Heart left ventricle (tissue), 16 donors: ENCODE measurements around the gene CELF4. TPM values are rescaled to one million over a fixed set of nuclear protein-coding genes. Genes with fewer than 3 reads are reported as not detected.

Experiments
- ATAC-seq, 4 donors: fragments of 200-7000 bp; cut with Tn5 transposase; one replicate each; pipeline ENCODE4 v1.9.1; 2020 to 2022; ENCODE audit warnings: moderate library complexity in 4 of 4, mild to moderate bottlenecking in 3 of 4, moderate number of reproducible peaks in 1 of 4
- DNase-seq, 5 donors: peaks; one replicate each; pipeline ENCODE4 v3.0.0-alpha.2; 2020
- H3K27ac ChIP-seq, 12 donors: fragments of 200-600 bp; sonication (generic) in 4 of 12; one replicate each; pipeline versions ENCODE4 v1.5.0 to v1.8.0; 2016 to 2022; ENCODE audit warnings: mild to moderate bottlenecking in 2 of 12
- H3K27me3 ChIP-seq, 9 donors: fragments of 200-600 bp; sonication (generic) in 2 of 9; one replicate each; pipeline versions ENCODE4 v1.5.1 to v1.8.0; 2016 to 2022; ENCODE audit warnings: mild to moderate bottlenecking in 3 of 9
- H3K36me3 ChIP-seq, 9 donors: fragments of 200-600 bp; sonication (generic) in 2 of 9; one replicate each; pipeline versions ENCODE4 v1.5.0 to v1.8.0; 2018 to 2022; ENCODE audit warnings: mild to moderate bottlenecking in 2 of 9
- H3K4me1 ChIP-seq, 12 donors: fragments of 200-600 bp; sonication (generic) in 4 of 12; one replicate each; pipeline versions ENCODE4 v1.5.0 to v1.8.0; 2016 to 2022; ENCODE audit warnings: mild to moderate bottlenecking in 3 of 12
- H3K4me3 ChIP-seq, 12 donors: fragments of 200-600 bp; sonication (generic) in 4 of 12; one replicate each; pipeline versions ENCODE4 v1.5.0 to v1.8.0; 2017 to 2022; ENCODE audit warnings: mild to moderate bottlenecking in 9 of 12, moderate library complexity in 4 of 12
- H3K9me3 ChIP-seq, 12 donors: fragments of 200-600 bp; sonication (generic) in 4 of 12; one replicate each; pipeline versions ENCODE4 v1.5.0 to v1.8.0; 2016 to 2022; ENCODE audit warnings: mild to moderate bottlenecking in 1 of 12
- CTCF ChIP-seq, 12 donors: fragments of 200-600 bp; sonication (generic) in 4 of 12; IDR thresholded peaks; one replicate each; pipeline versions ENCODE4 v1.5.0 to v1.8.0; 2018 to 2022; ENCODE audit warnings: antibody characterized with exemption in 12 of 12, mild to moderate bottlenecking in 5 of 12
- POLR2A ChIP-seq, 2 donors: fragments of 450-650 bp; IDR thresholded peaks; one replicate each; pipeline ENCODE4 v1.6.1; 2017; ENCODE audit warnings: antibody characterized with exemption in 2 of 2, mild to moderate bottlenecking in 2 of 2, moderate library complexity in 2 of 2
- WGBS, 4 donors: extraction: QIAGEN DNeasy Blood & Tissue Kit in 2 of 4; methylation state at CpG; one replicate each; pipeline versions ENCODE4 v1.1.5 to v1.1.7; 2013 to 2018; 5-methylcytosine and 5-hydroxymethylcytosine counted together
- intact Hi-C, 10 donors: fragments of 100-400 bp; cut with DNase I; formaldehyde crosslinking; loops; one replicate each; pipeline versions ENCODE4 v1.11.1 to v1.14.2; 2022
- polyA plus RNA-seq, 2 donors: library from polyadenylated mRNA; stranded (reverse); fragments of 200-250 nt; gene quantifications; one replicate each; pipeline ENCODE4 v1.2.3, GENCODE V29; 2013
- total RNA-seq, 9 donors: library from RNA; depleted of rRNA in 2 of 9; stranded (reverse); fragments of >200 nt in 2 of 9; fragmentation: NEBNext Ultra II Directional in 3 of 9; extraction: Animal tissue kit (Norgen Biotek cat#: 25700) in 3 of 9; gene quantifications; one replicate each; pipeline versions ENCODE4 v1.1.0 to v1.2.4, GENCODE V29; 2016 to 2023
- donor health status: ischemic (EF 13 %, LVEDD 7.1; RV severe dilation, severe dysfunction).
- donor health status: healthy with polysubstance abuse.
- donor health status: DM: no; HTN: yes; CAD: no.
- donor health status: DM: no; HTN: no; CAD: no.
- donor health status: ischemic (EF 25% LVEDD 6.9; RV normal size, moderate dysfunction).
- donor health status: ischemic (EF 25% LVEDD 5.7; RV mildly dilated, moderate dysfunction).
- donor health status: healthy.
- donor health status: DM: yes; HTN: yes; CAD: no.
- donor health status: ischemic (EF 35%, LVEDD 5.7; RV mildly dilated, moderate dysfunction).
- donor health status: nonischemic (EF 11% LVEDD 7.7; RV severe dilation, severe dysfunction).
- donor health status: DM: yes; HTN: yes; CAD: no.
- donor health status: PGD.
- donor health status: ischemic (EF 29% LVEDD 5.4; RV normal size, mild dysfunction).
- donor health status: nonischemic (EF 23%, LVEDD 6.1; RV moderate dilation, normal function).

Gene CELF4
- total and polyA plus RNA-seq, 11 donors, result 0.11 to 0.67 (median 0.40) TPM; not detected in 3

GRCh38 chr18:37548679-37549289 lies 16.8 kb downstream of the CELF4 start:
- H3K4me3 ChIP-seq, result no peak overlapping the region
- H3K9me3 ChIP-seq, result no peaks in the 10 kb centered on the region
- H3K4me1 ChIP-seq, result no peaks in the 10 kb centered on the region
- DNase-seq, result no peak
- no peak overlapping the region for H3K27ac ChIP-seq
- H3K27me3 ChIP-seq, result peaks cover 0 to 42% (median 3%) of the 10 kb centered on the region in 9 donors
- no peak for TF ChIP-seq POLR2A (IDR thresholded peaks at IDR 0.05)
- no peak for TF ChIP-seq CTCF (IDR thresholded peaks at IDR 0.05)
- WGBS, 4 donors, result 56 to 78% (median 64%) methylated on average over 10 to 12 of the region's 12 CpGs
- intact Hi-C loops, result no loop called here
- no peak for ATAC-seq
- no peaks in the 10 kb centered on the region for H3K36me3 ChIP-seq

- Histone ChIP-seq H3K4me3 (no peak overlapping the region), H3K27ac (no peak overlapping the region), H3K4me1 (no peaks in the 10 kb centered on the region), H3K36me3 (no peaks in the 10 kb centered on the region), H3K9me3 (no peaks in the 10 kb centered on the region), H3K27me3 (peaks cover 0 to 40% (median 3%) of the 10 kb centered on the region in 9 donors)
- no peak for ATAC-seq
- intact Hi-C loops, result no loop called here
- no peak for DNase-seq
- WGBS, 4 donors, result 70 to 81% (median 71%) methylated on average over 4 of the region's 4 CpGs
- TF ChIP-seq CTCF (IDR thresholded peaks at IDR 0.05) (no peak), POLR2A (IDR thresholded peaks at IDR 0.05) (no peak)
Observed at GRCh38 chr18:37547196-37547827, 18.3 kb downstream of the CELF4 start.

GRCh38 chr18:37546651-37547050 lies 18.9 kb downstream of the CELF4 start:
- H3K4me1 ChIP-seq, result no peaks in the 10 kb centered on the region
- no peaks in the 10 kb centered on the region for H3K9me3 ChIP-seq
- H3K27me3 ChIP-seq, result peaks cover 0 to 40% (median 3%) of the 10 kb centered on the region in 9 donors
- intact Hi-C loops, result no loop called here
- DNase-seq, result no peak
- 62 to 73% (median 68%) methylated on average over 4 of the region's 4 CpGs for WGBS, 4 donors
- H3K36me3 ChIP-seq, result no peaks in the 10 kb centered on the region
- TF ChIP-seq CTCF (IDR thresholded peaks at IDR 0.05), result no peak
- no peak overlapping the region for H3K27ac ChIP-seq
- ATAC-seq, result no peak
- H3K4me3 ChIP-seq, result no peak overlapping the region

- intact Hi-C loops, result no loop called here
- peaks cover 0 to 36% (median 3%) of the 10 kb centered on the region in 9 donors for H3K27me3 ChIP-seq
- ATAC-seq (no peak), DNase-seq (no peak)
- H3K4me3 ChIP-seq, result no peak overlapping the region
- 78 to 84% (median 79%) methylated on average over 5 of the region's 5 CpGs for WGBS, 4 donors
- no peak overlapping the region for H3K27ac ChIP-seq
- H3K36me3 ChIP-seq, result no peaks in the 10 kb centered on the region
- H3K4me1 ChIP-seq, result no peaks in the 10 kb centered on the region
- TF ChIP-seq POLR2A (IDR thresholded peaks at IDR 0.05) (no peak), CTCF (IDR thresholded peaks at IDR 0.05) (no peak)
- no peaks in the 10 kb centered on the region for H3K9me3 ChIP-seq
Observed at GRCh38 chr18:37546272-37546537, 19.4 kb downstream of the CELF4 start.
